MCF 10A (cell line): Measurements from ENCODE around the gene DNAH10. TPM values are rescaled to one million over a fixed set of nuclear protein-coding genes. Genes with fewer than 3 reads are reported as not detected.

Experiments
- BruUV-seq: library from RNA; stranded (reverse); fragments of 400-500 nt; replicated peaks from 2 replicates; lab custom pipeline; 2021; lab: Mats Ljungman, UMichigan
- CTCF ChIA-PET: fragments of 300-600 bp; sonication (Branson Sonifier 250); formaldehyde crosslinking; extraction: SDS; loops from one replicate; lab custom pipeline; 2021; ENCODE audit warnings: antibody characterized with exemption, inconsistent platforms; lab: Yijun Ruan, JAX
- POLR2A ChIA-PET: fragments of 300-600, 350-650 bp; sonication (Branson Sonifier 250); formaldehyde crosslinking; extraction: SDS; loops from one replicate; lab custom pipeline; 2020; ENCODE audit warnings: antibody characterized with exemption, inconsistent platforms; lab: Yijun Ruan, JAX
- DNase-seq: peaks from one replicate; pipeline ENCODE4 v3.0.0-alpha.2; 2018; ENCODE audit not compliant: unreplicated experiment
- H3K27ac Mint-ChIP-seq: one replicate; pipeline ENCODE4 v1.8.0; 2022; ENCODE audit warnings: mild to moderate bottlenecking, low read depth, mixed read lengths; ENCODE audit not compliant: unreplicated experiment
- H3K27me3 Mint-ChIP-seq: one replicate; pipeline ENCODE4 v1.8.0; 2022; ENCODE audit warnings: mixed read lengths; ENCODE audit not compliant: insufficient read depth, unreplicated experiment
- H3K36me3 Mint-ChIP-seq: one replicate; pipeline ENCODE4 v1.8.0; 2022; ENCODE audit warnings: mild to moderate bottlenecking, moderate library complexity, mixed read lengths; ENCODE audit not compliant: insufficient read depth, unreplicated experiment
- H3K4me1 Mint-ChIP-seq: one replicate; pipeline ENCODE4 v1.8.0; 2022; ENCODE audit warnings: mixed read lengths; ENCODE audit not compliant: insufficient read depth, unreplicated experiment
- H3K4me3 Mint-ChIP-seq: one replicate; pipeline ENCODE4 v1.8.0; 2022; ENCODE audit warnings: mild to moderate bottlenecking, moderate library complexity, mixed read lengths; ENCODE audit not compliant: unreplicated experiment
- H3K9me3 Mint-ChIP-seq: one replicate; pipeline ENCODE4 v1.8.0; 2022; ENCODE audit warnings: mixed read lengths; ENCODE audit not compliant: unreplicated experiment
- CTCF ChIP-seq: fragments of 200-600 bp; IDR thresholded peaks from one replicate; pipeline ENCODE4 v1.8.0; 2022; ENCODE audit warnings: antibody characterized with exemption, mild to moderate bottlenecking; ENCODE audit not compliant: unreplicated experiment
- intact Hi-C: fragments of 100-400 bp; cut with micrococcal nuclease; formaldehyde crosslinking; loops from 2 replicates; pipeline ENCODE4 v1.14.1; 2022
- total RNA-seq: library from RNA; stranded (reverse); gene quantifications from 2 replicates; pipeline ENCODE4 v1.2.3, GENCODE V29; 2022

The DNAH10 gene
- total RNA-seq, 1 experiment from 2014 or later = 0.21 TPM

DNA sequence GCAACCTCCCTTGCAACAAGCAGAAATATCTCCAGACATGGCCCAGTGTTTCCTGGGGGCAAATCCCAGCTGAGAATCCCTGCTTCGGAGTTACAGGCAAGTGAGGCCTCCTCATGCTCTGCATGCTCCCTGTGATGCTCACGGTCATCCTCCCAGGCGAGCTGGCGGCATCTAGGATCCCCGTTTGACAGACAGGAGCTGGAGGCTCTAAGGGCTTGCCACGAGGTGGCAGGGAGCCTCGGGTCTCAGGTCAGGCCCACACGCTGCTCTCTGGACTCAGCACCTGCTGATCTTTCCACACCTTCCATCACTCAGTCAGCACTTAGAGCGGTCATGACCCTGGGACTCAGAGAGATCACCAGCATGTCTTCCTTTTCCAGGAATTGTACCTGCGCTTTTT is 130.8 kb downstream of the DNAH10 start:
- H3K4me3 Mint-ChIP-seq = no peak overlapping the region
- H3K27me3 Mint-ChIP-seq = peaks cover 43% of the 10 kb centered on the region
- intact Hi-C loops = no loop called here
- no peaks in the 10 kb centered on the region for H3K36me3 Mint-ChIP-seq
- no peak for DNase-seq
- no peaks in the 10 kb centered on the region for H3K9me3 Mint-ChIP-seq
- no peak for TF ChIP-seq CTCF
- no TSS peak for BruUV-seq
- ChIA-PET CTCF (no interaction called here), POLR2A (no interaction called here)
- H3K27ac Mint-ChIP-seq = no peak overlapping the region
- H3K4me1 Mint-ChIP-seq = peaks cover 10% of the 10 kb centered on the region

- no TSS peak for BruUV-seq
- intact Hi-C loops = no loop called here
- POLR2A ChIA-PET = no interaction called here
- Mint-ChIP-seq H3K4me1 (peaks cover 10% of the 10 kb centered on the region), H3K27ac (no peak overlapping the region), H3K27me3 (peaks cover 43% of the 10 kb centered on the region), H3K9me3 (no peaks in the 10 kb centered on the region), H3K4me3 (no peak overlapping the region), H3K36me3 (no peaks in the 10 kb centered on the region)
- DNase-seq = no peak
- CTCF ChIA-PET = no interaction called here
- no peak for TF ChIP-seq CTCF
These were observed 131.2 kb downstream of the DNAH10 start for GRCh38 chr12:123893276-123893675.

DNA sequence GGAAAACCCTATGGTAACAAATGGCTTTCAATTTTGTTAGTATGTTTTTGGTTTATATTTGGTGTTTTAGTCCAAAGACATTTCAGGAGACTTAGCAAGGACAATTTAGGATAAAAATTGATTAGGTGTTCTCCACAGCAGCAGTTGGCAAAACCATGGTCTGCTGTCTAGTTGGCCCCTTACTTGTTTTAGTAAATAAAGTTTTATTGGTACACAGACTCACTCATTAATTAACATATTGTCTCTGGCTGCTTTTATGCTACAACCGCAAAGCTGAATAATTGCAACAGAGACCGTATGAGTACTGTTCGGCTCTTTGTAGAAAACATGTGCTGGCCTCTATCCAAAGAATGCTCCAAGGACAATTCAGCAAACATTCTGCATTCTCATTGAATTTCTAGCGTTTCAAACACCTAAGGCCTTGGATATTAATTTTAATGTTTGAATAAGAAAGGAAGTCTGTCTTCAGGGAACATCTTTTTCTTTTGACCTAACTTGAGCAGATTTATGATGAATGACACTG is 132.8 kb downstream of the DNAH10 start:
- ChIA-PET POLR2A (no interaction called here), CTCF (no interaction called here)
- DNase-seq = peak; percentile 40
- H3K4me3 Mint-ChIP-seq = no peak overlapping the region
- H3K36me3 Mint-ChIP-seq = no peaks in the 10 kb centered on the region
- no TSS peak for BruUV-seq
- H3K4me1 Mint-ChIP-seq = peaks cover 10% of the 10 kb centered on the region
- intact Hi-C loops = no loop called here
- H3K9me3 Mint-ChIP-seq = no peaks in the 10 kb centered on the region
- no peak overlapping the region for H3K27ac Mint-ChIP-seq
- peaks cover 41% of the 10 kb centered on the region for H3K27me3 Mint-ChIP-seq
- no peak for TF ChIP-seq CTCF

GRCh38 chr12:123895451-123895850 is 133.3 kb downstream of the DNAH10 start:
- no peaks in the 10 kb centered on the region for H3K36me3 Mint-ChIP-seq
- H3K27me3 Mint-ChIP-seq = peaks cover 41% of the 10 kb centered on the region
- CTCF ChIA-PET = interaction anchor here (0.6 to 0.7 kb wide), 2 partner anchors 77 to 799 kb away, joined by 4 to 5 read pairs; no protein-coding TSS in a partner anchor

More at GRCh38 chr12:123895451-123895850, 133.3 kb downstream of the DNAH10 start:
- BruUV-seq = no TSS peak
- H3K4me3 Mint-ChIP-seq = no peak overlapping the region
- intact Hi-C loops = no loop called here
- TF ChIP-seq CTCF = no peak
- H3K4me1 Mint-ChIP-seq = peaks cover 10% of the 10 kb centered on the region
- no peak overlapping the region for H3K27ac Mint-ChIP-seq
- H3K9me3 Mint-ChIP-seq = no peaks in the 10 kb centered on the region
- no peak for DNase-seq
- POLR2A ChIA-PET = no interaction called here
